Measurements from ENCODE around the gene CPNE7. TPM values are rescaled to one million over a fixed set of nuclear protein-coding genes. Genes with fewer than 3 reads are reported as not detected.

Gene CPNE7
- total and polyA plus RNA-seq, 9 of the 15 experiments (the other 6 are each of a cell fraction or from before 2014, with no cell fraction given) = 0.30 to 73.4 (median 32.7) TPM

DNA sequence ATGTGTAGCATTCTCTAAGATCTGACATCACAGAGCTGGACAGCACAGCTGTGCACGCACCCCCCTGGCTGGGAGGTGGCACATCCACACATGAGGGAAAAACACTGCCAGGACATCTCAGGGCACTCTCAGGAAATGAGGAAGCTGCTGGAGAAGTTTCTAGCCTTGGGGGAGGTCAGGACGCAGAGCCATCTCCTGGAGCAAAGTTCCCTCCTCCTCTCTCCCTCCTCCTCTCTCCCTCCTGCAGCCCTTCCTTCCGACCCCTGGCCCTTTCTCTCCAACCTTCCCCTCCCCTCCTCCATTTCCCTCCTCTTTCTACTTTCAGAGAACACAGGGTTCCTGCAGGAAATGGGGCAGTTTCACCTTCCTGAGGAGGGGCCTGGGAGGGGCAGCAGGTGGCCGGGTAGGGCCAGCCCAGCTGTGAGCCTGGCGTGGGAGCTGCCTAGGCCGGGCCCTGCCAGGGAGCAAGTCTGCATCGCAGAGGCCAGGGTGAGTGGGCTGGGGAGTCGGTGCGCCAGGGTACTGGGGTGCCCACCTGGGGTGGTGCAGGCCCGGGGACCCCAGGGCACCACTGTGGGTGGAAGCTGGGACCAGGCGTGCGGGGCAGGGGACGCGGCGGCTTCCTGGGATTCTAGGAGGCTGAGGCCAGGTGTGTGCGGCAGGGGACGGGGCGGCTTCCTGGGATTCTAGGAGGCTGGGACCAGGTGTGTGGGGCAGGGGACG lies 37.8 kb downstream of the CPNE7 start, which contains the start of gene DPEP1:
Gene DPEP1, plus strand, starts transcription at position 412 of the 723 bp plus-strand sequence. CDS start 16,769 bp downstream, outside the sequence.
- no peaks in the 10 kb centered on the region for H3K9me1 ChIP-seq (ENCODE audit: control insufficient read depth, insufficient read depth, low read length)
- no peak within 1 kb of the TSS for H3K27ac ChIP-seq (ENCODE audit: extremely low read depth, low read depth, low read length)
- FAIRE-seq (no peak), ATAC-seq (no peak), DNase-seq (ENCODE audit: extremely low read depth in 1 of 4, low spot score in 3 of 4) (no peak)
- no peaks in the 10 kb centered on the region for H3K79me2 ChIP-seq (ENCODE audit: control insufficient read depth, insufficient read depth, low read length)
- ChIA-PET CTCF (ENCODE audit: low intra/inter-chr PET ratio) (no interaction called here), POLR2A (interaction anchor here (1.5 kb wide), 1 partner anchor 10 kb away, joined by 9 read pairs; no protein-coding TSS in a partner anchor)
- H3K4me2 ChIP-seq (ENCODE audit: insufficient read depth, low read length) = no peak within 1 kb of the TSS
- H3K4me3 ChIP-seq = no peak within 1 kb of the TSS
- in situ Hi-C loops (cut with MboI) (no loop called here), intact Hi-C loops (cut with micrococcal nuclease) (no loop called here)
- no peaks in the 10 kb centered on the region for H3K9me3 ChIP-seq (replicated peaks; ENCODE audit: control insufficient read depth, insufficient read depth, low read depth, low read length)
- no peak for TF ChIP-seq ZKSCAN8 (CRISPR knock-in tag; IDR thresholded peaks at IDR 0.05)
- peak; percentile 69; the same call in 1 of the 2 replicates for TF ChIP-seq ZNF263 (CRISPR knock-in tag; IDR thresholded peaks at IDR 0.05; ENCODE audit: borderline replicate concordance)
- H4K20me1 ChIP-seq (replicated peaks; ENCODE audit: control insufficient read depth, insufficient read depth, low read length) = no peaks in the 10 kb centered on the region
- H3K4me1 ChIP-seq (replicated peaks in 1 of 2; ENCODE audit: control insufficient read depth in 2 of 2, insufficient read depth in 2 of 2, low read length in 2 of 2) = peaks cover 7 to 53% of the 10 kb centered on the region in 2 experiments; a peak in 4 of 5 replicates
- H3K27me3 ChIP-seq (ENCODE audit: control insufficient read depth in 2 of 2, insufficient read depth in 2 of 2, low read length in 2 of 2) = no peaks in the 10 kb centered on the region
- H3K9ac ChIP-seq (ENCODE audit: insufficient read depth in 1 of 2, low read depth in 2 of 2, low read length in 2 of 2) = no peak within 1 kb of the TSS
- no TSS peak for BruUV-seq (replicated peaks)
- no peaks in the 10 kb centered on the region for H3K36me3 ChIP-seq (ENCODE audit: control insufficient read depth, insufficient read depth, low read length)
- no peak within 1 kb of the TSS for H2AFZ ChIP-seq (ENCODE audit: low read depth, low read length)
- 77% methylated on average over 17 of the region's 19 CpGs for WGBS (ENCODE audit: insufficient coverage, low coverage, missing lambda C conversion rate)

DNA sequence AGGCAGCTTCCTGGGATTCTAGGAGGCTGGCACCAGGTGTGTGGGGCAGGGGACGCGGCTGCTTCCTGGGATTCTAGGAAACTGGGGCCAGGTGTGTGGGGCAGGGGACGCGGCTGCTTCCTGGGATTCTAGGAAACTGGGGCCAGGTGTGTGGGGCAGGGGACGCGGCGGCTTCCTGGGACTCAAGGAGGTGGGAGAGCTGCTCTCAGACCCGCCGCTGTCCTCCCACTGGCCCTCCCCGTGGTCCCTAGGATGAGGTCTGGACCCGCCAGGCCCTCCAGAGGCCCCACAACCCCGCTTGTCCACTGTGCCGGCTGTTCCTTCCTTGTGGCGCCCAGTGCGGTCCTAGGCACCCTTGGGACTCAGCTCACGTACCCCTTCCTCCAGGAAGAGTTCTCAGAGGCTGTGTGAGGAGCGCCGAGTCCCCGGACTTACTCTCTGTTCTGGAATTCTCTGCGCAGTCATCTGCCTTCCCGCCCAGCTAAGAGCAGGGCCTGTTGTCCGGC lies 38.4 kb downstream of the CPNE7 start:
- in situ Hi-C loops (cut with MboI) (no loop called here), intact Hi-C loops (cut with micrococcal nuclease) (no loop called here)
- Histone ChIP-seq H3K4me2 (ENCODE audit: insufficient read depth, low read length) (no peak overlapping the region), H3K36me3 (ENCODE audit: control insufficient read depth, insufficient read depth, low read length) (no peaks in the 10 kb centered on the region), H4K20me1 (replicated peaks; ENCODE audit: control insufficient read depth, insufficient read depth, low read length) (no peaks in the 10 kb centered on the region), H3K27me3 (ENCODE audit: control insufficient read depth in 2 of 2, insufficient read depth in 2 of 2, low read length in 2 of 2) (no peaks in the 10 kb centered on the region), H3K9me1 (ENCODE audit: control insufficient read depth, insufficient read depth, low read length) (no peaks in the 10 kb centered on the region), H3K9me3 (replicated peaks; ENCODE audit: control insufficient read depth, insufficient read depth, low read depth, low read length) (no peaks in the 10 kb centered on the region), H3K4me1 (replicated peaks in 1 of 2; ENCODE audit: control insufficient read depth in 2 of 2, insufficient read depth in 2 of 2, low read length in 2 of 2) (peaks cover 2 to 47% of the 10 kb centered on the region in 2 experiments; a peak in 4 of 5 replicates), H2AFZ (ENCODE audit: low read depth, low read length) (no peak overlapping the region), H3K4me3 (no peak overlapping the region), H3K27ac (ENCODE audit: extremely low read depth, low read depth, low read length) (no peak overlapping the region), H3K9ac (ENCODE audit: insufficient read depth in 1 of 2, low read depth in 2 of 2, low read length in 2 of 2) (no peak overlapping the region), H3K79me2 (ENCODE audit: control insufficient read depth, insufficient read depth, low read length) (no peaks in the 10 kb centered on the region)
- ChIA-PET CTCF (ENCODE audit: low intra/inter-chr PET ratio) (no interaction called here), POLR2A (interaction anchor here (0.6 to 1.5 kb wide), 2 partner anchors 9 to 47 kb away, joined by 3 to 9 read pairs; no protein-coding TSS in a partner anchor)
- FAIRE-seq (no peak), ATAC-seq (no peak), DNase-seq (ENCODE audit: extremely low read depth in 1 of 4, low spot score in 3 of 4) (no peak)
- 66% methylated on average over 16 of the region's 22 CpGs for WGBS (ENCODE audit: insufficient coverage, low coverage, missing lambda C conversion rate)
- TF ChIP-seq CEBPG (CRISPR knock-in tag; IDR thresholded peaks at IDR 0.05) (no peak), CEBPG (tag; conservative IDR thresholded peaks at IDR 0.05 in 1 of 2, IDR thresholded peaks at IDR 0.05 in 1 of 2) (no peak), RBM25 (IDR thresholded peaks at IDR 0.05; ENCODE audit: low read depth, low read length, severe bottlenecking) (no peak), SIN3A (IDR thresholded peaks at IDR 0.05; ENCODE audit: borderline replicate concordance in 2 of 2, control insufficient read depth in 1 of 2, low read depth in 2 of 2, low read length in 2 of 2) (no peak), PHF8 (IDR thresholded peaks at IDR 0.05; ENCODE audit: borderline replicate concordance, low read length) (no peak), ARHGAP35 (IDR thresholded peaks at IDR 0.05; ENCODE audit: partially characterized antibody) (no peak), E2F3 (CRISPR knock-in tag; IDR thresholded peaks at IDR 0.05) (no peak)
- no TSS peak for BruUV-seq (replicated peaks)

All from K562 (cell line).